Brain microvascular endothelial cell (primary cell): Measurements from ENCODE around the gene PKNOX2.

ENCODE experiments used
- DNase-seq: peaks from one replicate; pipeline ENCODE4 v3.0.0-alpha.2; 2020
- H3K27ac ChIP-seq: fragments of 250-450 bp; sonication (Bioruptor Pico); 2 replicates; pipeline ENCODE4 v1.5.1; 2020; ENCODE audit warnings: mild to moderate bottlenecking, moderate library complexity
- H3K27me3 ChIP-seq: fragments of 250-450 bp; sonication (Bioruptor Pico); replicated peaks from 2 replicates; pipeline ENCODE4 v1.5.1; 2020; ENCODE audit warnings: mild to moderate bottlenecking
- H3K36me3 ChIP-seq: fragments of 250-450 bp; sonication (Bioruptor Pico); replicated peaks from 2 replicates; pipeline ENCODE4 v1.5.1; 2020; ENCODE audit warnings: mild to moderate bottlenecking
- H3K4me3 ChIP-seq: 2 replicates; pipeline ENCODE4 v1.5.1; 2011; ENCODE audit warnings: low read depth, mild to moderate bottlenecking, control low read depth, low read length, moderate library complexity
- CTCF ChIP-seq: IDR thresholded peaks from 2 replicates; pipeline ENCODE4 v1.5.1; 2011; ENCODE audit warnings: low read depth, mild to moderate bottlenecking, moderate library complexity, low read length, control low read depth, inconsistent platforms; ENCODE audit errors: missing control alignments
- in situ Hi-C: cut with HindIII; loops from 2 replicates; pipeline ENCODE4 v1.10.0; 2017; ENCODE audit warnings: low sequenced_read_pairs, low pct_ligation_motif_present

PKNOX2 gene

GRCh38 chr11:125476721-125477120 is 312.2 kb downstream of the PKNOX2 start:
- in situ Hi-C loops, result no loop called here
- no peak overlapping the region for H3K4me3 ChIP-seq
- no peaks in the 10 kb centered on the region for H3K27me3 ChIP-seq
- H3K36me3 ChIP-seq, result no peaks in the 10 kb centered on the region
- DNase-seq, result no peak
- H3K27ac ChIP-seq, result no peak overlapping the region
- no peak for TF ChIP-seq CTCF

- TF ChIP-seq CTCF, result no peak
- no peaks in the 10 kb centered on the region for H3K36me3 ChIP-seq
- no peak for DNase-seq
- no peak overlapping the region for H3K27ac ChIP-seq
- no peak overlapping the region for H3K4me3 ChIP-seq
- no peaks in the 10 kb centered on the region for H3K27me3 ChIP-seq
- in situ Hi-C loops, result no loop called here
Measured at GRCh38 chr11:125479137-125479536, 314.6 kb downstream of the PKNOX2 start.

- Histone ChIP-seq H3K27ac (no peak overlapping the region), H3K27me3 (no peaks in the 10 kb centered on the region), H3K4me3 (no peak overlapping the region), H3K36me3 (no peaks in the 10 kb centered on the region)
- in situ Hi-C loops, result no loop called here
- no peak for DNase-seq
- no peak for TF ChIP-seq CTCF
Measured at GRCh38 chr11:125481531-125481930, 317.0 kb downstream of the PKNOX2 start.
